NCI-H2081 treated with DMSO at 0.1 percent for 48 hours (cell line): ENCODE data around the gene PRXL2B.
"Not testable (repeated sequence)": the region's sequence is repeated elsewhere in the genome, so short reads cannot be mapped to it uniquely, and the experiment has no call there.

Source experiments
- DNase-seq: peaks from one replicate; lab custom pipeline; 2025; lab: John Stamatoyannopoulos, UW

The PRXL2B gene

DNA sequence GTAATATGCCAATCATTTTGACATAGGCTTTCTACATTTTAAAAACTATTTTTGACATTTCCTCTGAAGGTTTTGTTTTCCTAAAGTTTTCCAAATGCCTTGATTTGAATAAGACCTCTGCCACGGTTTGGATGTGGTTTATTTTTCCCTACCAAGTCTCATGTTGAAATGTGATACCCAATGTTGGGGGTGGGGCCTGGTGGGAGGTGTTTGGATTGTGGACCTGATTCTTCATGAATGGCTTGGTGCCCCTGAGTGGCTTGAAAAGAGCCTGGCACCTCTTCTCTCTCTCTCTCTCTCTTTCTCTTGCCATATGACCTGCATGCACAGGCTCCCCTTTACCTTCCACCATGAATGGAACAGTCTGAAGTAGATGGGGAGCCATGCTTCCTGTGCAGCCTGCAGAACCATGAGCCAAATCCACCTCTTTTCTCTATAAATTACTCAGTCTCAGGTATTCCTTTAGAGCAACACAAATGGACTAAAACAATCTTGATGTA lies 31.4 kb downstream of the PRXL2B start:
- DNase-seq = no peak

DNA sequence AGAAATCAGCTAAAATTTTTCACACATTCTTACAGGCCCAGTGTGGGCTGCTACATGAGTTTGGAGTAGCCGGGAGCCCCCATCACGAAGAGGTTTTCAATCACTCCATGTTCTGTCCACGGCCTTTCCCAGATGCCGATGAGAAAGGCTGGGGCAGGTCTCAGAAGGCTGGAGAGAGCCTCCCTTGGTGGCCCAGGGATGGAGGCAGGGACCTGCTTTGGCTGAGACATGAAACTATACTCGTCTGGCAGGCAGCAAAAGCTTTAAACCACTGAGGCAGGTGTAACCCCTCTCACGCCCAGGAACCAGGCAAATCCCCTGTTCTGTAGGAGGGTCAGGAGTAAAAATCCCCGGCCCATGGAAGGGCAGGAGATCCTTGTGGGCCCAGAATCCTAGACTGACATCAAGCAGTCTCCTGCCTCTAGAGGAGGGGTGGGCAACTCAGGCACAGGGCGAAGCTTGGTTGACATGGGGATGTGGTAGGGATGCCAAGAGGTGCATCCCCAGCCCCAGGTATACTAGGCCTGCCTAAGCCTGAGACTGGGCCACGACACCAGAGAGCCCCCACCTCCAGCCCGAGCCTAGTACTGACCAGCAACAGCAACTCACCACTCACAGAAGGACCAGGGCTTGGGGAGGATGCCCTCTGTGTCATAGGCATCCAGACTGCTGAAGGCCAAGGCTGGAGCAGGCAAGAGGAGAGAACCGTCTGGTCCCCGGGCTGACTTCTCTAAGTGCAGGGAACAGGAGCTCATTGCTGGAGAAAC lies 37.2 kb downstream of the PRXL2B start:
- no peak for DNase-seq

GRCh38 chr1:2624735-2625300 lies 38.2 kb downstream of the PRXL2B start:
- DNase-seq = no peak

GRCh38 chr1:2625311-2625710 lies 38.7 kb downstream of the PRXL2B start:
- no peak for DNase-seq

DNA sequence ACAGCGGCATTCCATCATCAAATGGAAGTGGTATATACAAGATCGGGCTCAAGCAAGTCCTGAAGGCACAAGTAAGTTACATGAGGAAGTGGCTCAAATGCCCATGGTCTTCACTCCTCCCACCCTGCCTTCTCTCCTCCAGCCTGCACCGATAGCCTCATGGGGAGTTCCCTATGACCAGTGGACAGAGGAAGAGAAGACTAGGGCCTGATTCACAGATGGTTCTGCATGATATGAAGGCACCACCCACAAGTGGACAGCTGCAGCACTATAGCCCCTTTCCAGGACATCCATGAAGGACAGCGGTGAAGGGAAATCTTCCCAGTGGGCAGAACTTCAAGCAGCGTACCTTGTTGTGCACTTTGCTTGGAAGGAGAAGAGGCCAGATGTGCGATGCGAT lies 39.2 kb downstream of the PRXL2B start:
- DNase-seq = not testable (repeated sequence)

DNA sequence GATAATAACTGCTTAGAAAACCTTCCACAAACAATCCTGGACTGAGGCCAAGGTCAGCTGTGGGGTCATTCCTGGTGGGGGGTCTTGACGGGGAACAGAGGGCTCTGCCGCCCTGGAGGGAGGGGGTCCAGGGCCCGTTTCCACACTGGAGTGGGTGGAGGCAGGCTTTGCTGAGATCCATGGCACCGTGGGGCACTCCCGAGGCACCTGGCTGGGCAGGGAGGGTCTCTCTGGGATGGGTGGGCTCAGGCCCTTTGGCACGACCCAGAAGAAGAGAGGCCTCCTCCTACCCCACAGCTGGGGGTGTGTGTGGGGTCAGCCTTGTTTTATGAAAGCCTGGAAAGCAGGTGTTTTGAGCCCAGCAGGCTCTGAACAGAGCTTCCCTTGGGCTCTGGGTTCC lies 41.2 kb downstream of the PRXL2B start:
- no peak for DNase-seq

DNA sequence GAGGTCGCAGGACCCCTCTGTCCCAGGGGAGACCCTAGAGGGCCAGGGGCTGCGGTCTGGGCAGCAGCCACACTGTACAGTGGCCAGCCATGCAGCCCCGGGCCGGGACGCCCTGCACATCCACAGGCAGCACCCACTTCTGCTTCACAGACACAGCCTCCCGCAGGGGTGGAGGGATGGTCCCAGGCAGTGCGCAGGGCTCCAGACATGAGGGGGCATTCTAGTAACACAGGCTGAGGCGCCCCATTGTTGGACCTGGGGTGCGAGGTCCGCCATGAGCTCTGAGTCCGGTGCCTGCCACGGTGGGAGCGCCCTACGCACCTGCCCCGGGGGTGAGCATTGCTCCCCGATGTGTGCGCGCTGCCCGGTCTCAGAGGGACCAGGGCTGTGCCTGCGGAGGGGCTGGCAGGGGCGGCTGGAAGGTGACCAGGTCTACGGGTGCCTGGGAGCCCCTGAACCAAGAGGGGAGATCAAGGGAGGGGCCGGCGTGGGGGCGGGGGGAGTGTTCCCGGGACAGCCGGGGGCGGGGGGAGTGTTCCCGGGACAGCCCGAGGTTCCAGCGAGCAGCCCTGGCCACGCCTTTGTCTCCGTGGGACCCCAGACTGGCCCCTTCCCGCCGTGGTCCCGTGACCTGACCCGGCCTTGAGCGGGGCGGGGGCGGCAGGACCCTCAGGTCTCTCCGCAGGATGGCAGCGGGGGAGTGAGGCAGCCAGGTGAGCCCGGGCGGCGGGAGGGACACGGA lies 41.8 kb downstream of the PRXL2B start:
- DNase-seq = no peak

DNA sequence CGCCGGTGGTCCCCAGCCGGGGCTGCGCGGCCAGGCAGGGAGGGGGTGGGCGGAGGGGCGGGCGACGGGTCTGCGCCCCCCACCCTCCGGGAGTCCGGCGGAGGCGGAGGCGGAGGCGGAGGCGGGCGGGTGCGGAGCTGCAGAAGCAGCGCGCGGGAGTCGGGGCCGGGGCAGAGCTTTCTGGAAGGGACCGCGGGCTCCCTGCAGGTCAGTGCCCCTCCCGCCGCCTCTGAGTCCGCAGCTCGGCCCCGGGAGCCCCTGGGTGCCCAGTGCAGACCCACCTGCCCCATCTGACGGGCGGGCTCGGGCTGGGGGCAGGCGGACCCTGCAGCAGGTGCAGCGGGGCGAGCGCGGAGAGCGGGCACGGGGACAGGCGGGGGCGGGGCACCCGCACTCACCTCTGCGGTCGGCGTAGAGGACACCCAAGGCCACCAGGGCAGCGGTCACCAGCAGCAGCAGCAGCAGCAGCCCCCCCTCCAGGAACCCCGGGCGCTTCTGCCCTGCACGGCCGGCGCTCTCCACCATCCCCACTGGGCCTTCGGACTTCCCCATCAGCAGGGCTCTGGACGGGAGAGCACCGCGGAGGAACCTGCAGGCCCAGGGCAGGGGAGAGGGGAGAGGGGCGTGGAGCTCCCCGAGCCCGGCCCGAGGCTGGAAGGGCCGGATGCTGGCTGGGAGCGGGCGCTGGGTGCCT lies 42.5 kb downstream of the PRXL2B start:
- no peak for DNase-seq

- no peak for DNase-seq
Measured at GRCh38 chr1:2629627-2630497, 43.3 kb downstream of the PRXL2B start.

DNA sequence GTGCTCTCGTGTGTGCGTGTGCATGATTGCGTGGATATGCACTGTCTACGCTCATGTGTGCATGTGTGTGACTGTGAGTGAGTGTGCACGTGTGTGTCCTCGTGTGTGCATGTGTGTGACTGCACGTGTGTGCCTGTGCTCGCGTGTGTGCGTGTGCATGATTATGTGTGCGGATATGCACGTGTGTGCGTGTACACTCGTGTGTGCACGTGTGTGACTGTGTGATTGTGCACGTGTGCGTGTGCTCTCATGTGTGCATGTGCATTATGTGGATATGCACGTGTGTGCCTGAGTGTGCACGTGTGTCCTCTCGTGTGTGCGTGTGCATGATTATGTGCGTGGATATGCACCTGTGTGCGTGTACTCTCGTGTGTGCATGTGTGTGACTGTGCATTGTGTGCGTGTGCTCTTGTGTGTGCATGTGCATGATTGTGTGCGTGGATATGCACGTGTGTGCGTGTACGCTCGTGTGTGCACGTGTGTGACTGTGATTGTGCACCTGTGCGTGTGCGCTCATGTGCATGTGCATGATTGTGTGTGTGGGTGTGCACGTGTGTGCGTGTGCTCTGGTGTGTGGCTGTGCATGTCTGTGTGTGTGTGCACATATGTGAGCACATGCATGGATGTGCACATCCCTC lies 44.0 kb downstream of the PRXL2B start:
- DNase-seq = no peak

- no peak for DNase-seq
Measured at GRCh38 chr1:2631136-2632050, 44.8 kb downstream of the PRXL2B start.

GRCh38 chr1:2632051-2632430 lies 45.5 kb downstream of the PRXL2B start:
- DNase-seq = no peak

GRCh38 chr1:2632561-2633361 lies 46.2 kb downstream of the PRXL2B start, which contains the start of gene MMEL1:
Gene MMEL1, minus strand, starts transcription at chr1:2633016. Its CDS starts 3,532 bp downstream, at chr1:2629484.
- no peak for DNase-seq

GRCh38 chr1:2633366-2633935 lies 46.9 kb downstream of the PRXL2B start:
- DNase-seq = no peak

DNA sequence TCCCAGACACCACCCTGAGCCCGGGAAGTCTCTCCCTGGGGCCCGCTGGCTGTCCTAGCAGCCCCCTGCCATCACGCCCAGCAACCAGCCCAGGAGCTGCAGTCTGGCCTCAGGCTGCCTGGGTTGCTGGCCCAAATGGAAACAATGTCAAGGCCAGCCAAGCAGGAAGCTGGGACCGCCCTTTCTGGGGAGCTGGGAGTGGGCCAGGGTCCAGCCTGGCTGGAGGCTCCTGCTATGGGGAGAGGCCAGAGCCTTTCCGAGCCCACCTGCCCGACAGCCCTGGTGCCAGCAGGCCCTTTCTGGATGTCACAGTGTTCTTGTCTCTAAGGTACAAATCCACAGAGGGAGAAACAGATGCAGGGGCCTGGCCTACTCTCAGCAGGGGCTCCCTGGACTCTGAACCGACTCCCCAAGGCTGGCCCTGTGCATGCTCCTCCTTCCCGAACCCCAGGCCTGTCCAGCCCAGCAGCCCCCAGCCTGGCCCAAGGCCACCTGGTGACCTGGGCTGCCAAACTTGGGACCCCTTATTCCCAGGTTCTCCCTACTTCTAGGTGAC lies 47.4 kb downstream of the PRXL2B start:
- no peak for DNase-seq

DNA sequence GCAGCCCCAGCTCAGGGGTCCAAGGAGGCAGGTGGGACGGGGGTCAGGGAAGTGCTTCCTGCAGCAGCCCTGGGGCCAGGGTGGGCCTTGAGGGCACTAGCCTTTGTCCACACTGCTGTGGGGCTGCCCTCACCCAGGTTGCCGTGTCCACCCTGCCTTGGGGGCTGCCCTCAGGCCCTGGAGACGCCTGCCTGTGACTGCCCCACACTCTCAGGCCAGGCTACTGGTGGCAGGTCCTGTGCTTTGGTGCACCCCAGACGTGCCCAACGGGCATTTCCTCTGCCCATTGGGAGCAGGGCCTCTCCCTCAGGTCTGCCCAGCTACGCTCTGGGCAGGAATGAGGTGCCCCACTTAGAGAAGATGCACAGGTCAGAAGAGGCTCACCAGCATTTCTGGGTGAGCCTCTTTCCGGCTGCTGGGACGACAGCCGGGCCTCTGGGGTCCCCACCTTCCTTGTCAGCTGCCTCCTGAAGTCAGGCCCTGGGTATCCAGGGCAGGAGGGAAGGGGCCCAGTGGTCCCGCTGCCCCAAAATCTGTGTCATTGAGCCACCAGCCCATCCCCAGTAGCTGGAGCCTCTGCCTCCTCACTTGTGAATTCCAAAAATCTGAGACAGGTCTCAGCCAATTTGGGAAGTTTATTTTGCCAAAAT lies 48.9 kb downstream of the PRXL2B start:
- DNase-seq = no peak

GRCh38 chr1:2636733-2637132 lies 50.2 kb downstream of the PRXL2B start:
- DNase-seq = no peak
